Trophoblast cell (in vitro differentiated cells and primary cell): ENCODE results near the gene PRKCE.

Source experiments
- DNase-seq, 2 donors: peaks; one replicate each; pipeline ENCODE4 v3.0.0-alpha.2; 2016
- H2AFZ ChIP-seq: 2 replicates; pipeline ENCODE4 v1.6.1; 2013; ENCODE audit warnings: low read length, moderate library complexity, mild to moderate bottlenecking; ENCODE audit not compliant: insufficient read depth, poor library complexity
- H2AK5ac ChIP-seq: 2 replicates; pipeline ENCODE4 v1.6.1; 2013; ENCODE audit warnings: mild to moderate bottlenecking, low read length
- H2BK120ac ChIP-seq: 2 replicates; pipeline ENCODE4 v1.6.1; 2013; ENCODE audit warnings: low read length, mild to moderate bottlenecking, moderate library complexity; ENCODE audit not compliant: insufficient read depth, poor library complexity
- H2BK12ac ChIP-seq: 2 replicates; pipeline ENCODE4 v1.6.1; 2013; ENCODE audit warnings: mild to moderate bottlenecking, low read length, moderate library complexity
- H2BK5ac ChIP-seq: 2 replicates; pipeline ENCODE4 v1.6.1; 2013; ENCODE audit warnings: low read length, low read depth, moderate library complexity, mild to moderate bottlenecking; ENCODE audit not compliant: poor library complexity
- H3K14ac ChIP-seq: 2 replicates; pipeline ENCODE4 v1.6.1; 2013; ENCODE audit warnings: mild to moderate bottlenecking, low read length
- H3K18ac ChIP-seq: 2 replicates; pipeline ENCODE4 v1.6.1; 2013; ENCODE audit warnings: mild to moderate bottlenecking, low read length
- H3K23ac ChIP-seq: 2 replicates; pipeline ENCODE4 v1.6.1; 2013; ENCODE audit warnings: low read length
- H3K27ac ChIP-seq: 2 replicates; pipeline ENCODE4 v1.5.1; 2013; ENCODE audit warnings: low read depth, mild to moderate bottlenecking, inconsistent platforms, low read length, moderate library complexity
- H3K27me3 ChIP-seq: 2 replicates; pipeline ENCODE4 v1.6.1; 2013; ENCODE audit warnings: inconsistent platforms, mild to moderate bottlenecking, low read length, moderate library complexity; ENCODE audit not compliant: insufficient read depth
- H3K36me3 ChIP-seq, 2 experiments: 1 replicate in 1 of 2; 2 replicates in 1 of 2; pipeline ENCODE4 v1.6.1; 2013; ENCODE audit warnings: low read length in 2 of 2, mild to moderate bottlenecking in 2 of 2, moderate library complexity in 1 of 2; ENCODE audit not compliant: insufficient read depth in 2 of 2, control insufficient read depth in 1 of 2
- H3K4ac ChIP-seq: 2 replicates; pipeline ENCODE4 v1.6.1; 2013; ENCODE audit warnings: low read depth, mild to moderate bottlenecking, low read length, moderate library complexity
- H3K4me1 ChIP-seq, 2 experiments: 1 replicate in 1 of 2; 2 replicates in 1 of 2; pipeline ENCODE4 v1.6.1; 2013; ENCODE audit warnings: low read length in 2 of 2, mild to moderate bottlenecking in 2 of 2, moderate library complexity in 1 of 2; ENCODE audit not compliant: insufficient read depth in 2 of 2, control insufficient read depth in 1 of 2
- H3K4me2 ChIP-seq: 2 replicates; pipeline ENCODE4 v1.6.1; 2013; ENCODE audit warnings: inconsistent platforms, mild to moderate bottlenecking, low read length, moderate library complexity
- H3K4me3 ChIP-seq: 2 replicates; pipeline ENCODE4 v1.5.1; 2013; ENCODE audit warnings: mild to moderate bottlenecking, low read depth, low read length, inconsistent platforms
- H3K79me1 ChIP-seq: one replicate; pipeline ENCODE4 v1.6.1; 2013; ENCODE audit warnings: low read length
- H3K79me2 ChIP-seq: 2 replicates; pipeline ENCODE4 v1.6.1; 2013; ENCODE audit warnings: low read length, mild to moderate bottlenecking; ENCODE audit not compliant: control insufficient read depth, insufficient read depth, poor library complexity
- H3K9ac ChIP-seq: 2 replicates; pipeline ENCODE4 v1.6.1; 2013; ENCODE audit warnings: mild to moderate bottlenecking, low read length
- H3K9me3 ChIP-seq: 2 replicates; pipeline ENCODE4 v1.6.1; 2013; ENCODE audit warnings: low read depth, mild to moderate bottlenecking, control low read depth, inconsistent platforms, low read length; ENCODE audit not compliant: insufficient read depth
- H4K12ac ChIP-seq: 2 replicates; pipeline ENCODE4 v1.6.1; 2013; ENCODE audit warnings: low read depth, mild to moderate bottlenecking, low read length, moderate library complexity
- H4K8ac ChIP-seq: 2 replicates; pipeline ENCODE4 v1.6.1; 2013; ENCODE audit warnings: low read depth, mild to moderate bottlenecking, low read length, moderate library complexity
- H4K91ac ChIP-seq: one replicate; pipeline ENCODE4 v1.6.1; 2013; ENCODE audit warnings: low read depth, mild to moderate bottlenecking, low read length, moderate library complexity
- WGBS: extraction: QIAGEN DNeasy Blood & Tissue Kit; methylation state at CpG from one replicate; pipeline ENCODE4 v1.1.7; 2013; ENCODE audit warnings: missing lambda C conversion rate; ENCODE audit not compliant: insufficient read length, insufficient coverage; ENCODE audit errors: extremely low coverage; 5-methylcytosine and 5-hydroxymethylcytosine counted together

PRKCE gene

DNA sequence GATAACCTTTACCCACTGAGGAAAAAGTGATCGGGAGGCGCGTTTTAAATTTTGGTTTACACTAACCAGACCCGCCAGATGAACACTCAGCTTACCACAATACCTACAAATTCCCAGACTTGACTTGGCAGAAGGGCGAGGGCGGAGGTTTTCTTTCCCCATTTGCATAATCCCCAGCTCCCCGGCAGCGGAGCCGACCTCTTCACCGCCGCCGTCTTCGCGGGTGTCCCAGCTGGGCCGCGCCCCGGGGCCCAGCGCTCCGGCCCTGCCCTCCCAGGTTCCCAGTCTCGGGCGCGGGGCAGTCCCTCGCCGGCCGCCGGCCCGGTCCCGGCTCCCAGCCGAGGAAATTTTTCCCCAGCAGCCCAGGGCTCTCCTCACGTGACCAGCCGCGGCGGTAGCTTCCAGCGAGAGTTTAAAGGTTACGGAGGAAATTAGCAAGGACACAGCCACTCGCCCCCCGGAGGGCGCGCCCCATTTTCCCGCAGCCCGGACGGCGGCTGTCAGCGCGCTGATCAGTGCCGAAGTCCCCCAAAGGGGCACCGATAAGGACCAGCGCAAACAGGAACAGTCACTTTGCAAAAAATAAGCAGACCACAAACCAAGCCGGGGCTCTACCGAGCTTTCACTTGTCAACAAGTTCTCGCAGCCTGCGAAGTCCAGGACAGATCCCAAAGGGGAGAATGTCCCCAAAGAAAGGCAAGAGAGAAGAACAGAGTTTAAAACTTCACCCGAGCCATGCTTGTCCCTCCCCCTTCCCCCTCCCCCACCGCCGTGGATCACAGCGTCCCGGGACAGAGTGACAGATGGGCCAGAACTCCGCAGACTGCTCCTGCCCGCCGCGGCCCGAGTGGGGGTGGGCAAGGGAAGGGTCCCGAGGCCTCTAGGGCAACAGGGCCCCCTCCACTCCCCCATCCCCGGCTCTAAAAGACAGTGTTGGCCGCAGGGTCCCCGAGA lies 1.3 kb upstream of the PRKCE start:
- H3K4me3 ChIP-seq, result peak overlapping the region; percentile 81
- H3K9ac ChIP-seq, result peak overlapping the region; percentile 67
- no peaks in the 10 kb centered on the region for H3K79me2 ChIP-seq
- H4K91ac ChIP-seq, result peak overlapping the region; percentile 93
- H3K4me2 ChIP-seq, result peak overlapping the region; percentile 99
- peak overlapping the region; percentile 79 for H4K8ac ChIP-seq
- DNase-seq, result peak; percentile 64 to 77
- peaks cover 9% of the 10 kb centered on the region for H3K27me3 ChIP-seq
- no CpG with 5 or more reads among the region's 66 CpGs for WGBS
- H3K9me3 ChIP-seq, result no peaks in the 10 kb centered on the region
- H3K18ac ChIP-seq, result peak overlapping the region; percentile 92
- H2BK12ac ChIP-seq, result peak overlapping the region; percentile 44
- H2BK5ac ChIP-seq, result peak overlapping the region; percentile 81
- peak overlapping the region; percentile 47 for H4K12ac ChIP-seq
- H3K23ac ChIP-seq, result no peak overlapping the region
- no peaks in the 10 kb centered on the region for H3K36me3 ChIP-seq
- H3K79me1 ChIP-seq, result peaks cover 12% of the 10 kb centered on the region
- H2AFZ ChIP-seq, result peak overlapping the region; percentile 94
- H3K4me1 ChIP-seq, result peaks cover 7 to 19% of the 10 kb centered on the region in 2 experiments
- H2AK5ac ChIP-seq, result no peak overlapping the region
- peak overlapping the region; percentile 42 for H3K4ac ChIP-seq
- H3K27ac ChIP-seq, result peak overlapping the region; percentile 90
- peak overlapping the region; percentile 87 for H3K14ac ChIP-seq
- peak overlapping the region; percentile 85 for H2BK120ac ChIP-seq

DNA sequence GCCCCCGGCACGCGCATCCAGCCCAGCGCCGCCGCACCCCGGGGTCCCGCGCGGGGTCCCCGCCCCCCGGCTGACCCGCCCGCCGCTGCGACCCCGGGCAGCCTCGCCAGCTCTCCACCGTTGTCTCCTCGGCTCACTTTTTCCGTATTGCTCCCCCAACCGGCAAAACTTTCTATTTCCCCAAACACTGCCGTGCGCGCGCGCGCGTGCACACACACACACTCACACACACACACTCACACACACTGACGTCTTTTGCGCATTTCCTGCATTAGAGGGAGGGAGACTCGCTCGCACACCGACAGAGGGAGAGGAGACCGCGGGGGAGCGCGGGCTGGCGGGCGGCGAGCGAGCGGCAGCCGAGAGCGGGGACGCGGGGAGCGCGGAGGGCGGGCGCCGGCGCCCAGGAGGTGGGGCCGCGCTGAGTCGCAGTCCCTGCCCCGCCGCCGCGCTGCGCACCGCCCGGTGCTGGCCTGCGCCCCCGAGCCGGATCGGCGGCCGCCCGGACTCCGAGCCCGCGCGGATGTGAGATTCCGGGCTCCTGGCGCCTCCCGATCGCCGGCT lies 542 bp upstream of the PRKCE start:
- Histone ChIP-seq H3K9ac (peak overlapping the region; percentile 67), H3K79me2 (no peaks in the 10 kb centered on the region), H4K12ac (no peak overlapping the region), H3K9me3 (no peaks in the 10 kb centered on the region), H3K27ac (peak overlapping the region; percentile 90), H3K18ac (peak overlapping the region; percentile 92), H3K23ac (no peak overlapping the region), H3K4ac (peak overlapping the region; percentile 42), H3K14ac (peak overlapping the region; percentile 87), H3K4me2 (peak overlapping the region; percentile 99), H3K4me3 (peak overlapping the region; percentile 81), H2BK12ac (peak overlapping the region; percentile 44), H2AFZ (peak overlapping the region; percentile 94), H2AK5ac (no peak overlapping the region), H3K4me1 (peaks cover 7 to 19% of the 10 kb centered on the region in 2 experiments), H3K79me1 (peaks cover 12% of the 10 kb centered on the region), H4K8ac (peak overlapping the region; percentile 70), H2BK120ac (peak overlapping the region; percentile 85), H3K27me3 (peaks cover 9% of the 10 kb centered on the region), H4K91ac (peak overlapping the region; percentile 93), H3K36me3 (no peaks in the 10 kb centered on the region), H2BK5ac (peak overlapping the region; percentile 81)
- WGBS, result no CpG with 5 or more reads among the region's 79 CpGs
- peak; percentile 88 to 94 for DNase-seq

DNA sequence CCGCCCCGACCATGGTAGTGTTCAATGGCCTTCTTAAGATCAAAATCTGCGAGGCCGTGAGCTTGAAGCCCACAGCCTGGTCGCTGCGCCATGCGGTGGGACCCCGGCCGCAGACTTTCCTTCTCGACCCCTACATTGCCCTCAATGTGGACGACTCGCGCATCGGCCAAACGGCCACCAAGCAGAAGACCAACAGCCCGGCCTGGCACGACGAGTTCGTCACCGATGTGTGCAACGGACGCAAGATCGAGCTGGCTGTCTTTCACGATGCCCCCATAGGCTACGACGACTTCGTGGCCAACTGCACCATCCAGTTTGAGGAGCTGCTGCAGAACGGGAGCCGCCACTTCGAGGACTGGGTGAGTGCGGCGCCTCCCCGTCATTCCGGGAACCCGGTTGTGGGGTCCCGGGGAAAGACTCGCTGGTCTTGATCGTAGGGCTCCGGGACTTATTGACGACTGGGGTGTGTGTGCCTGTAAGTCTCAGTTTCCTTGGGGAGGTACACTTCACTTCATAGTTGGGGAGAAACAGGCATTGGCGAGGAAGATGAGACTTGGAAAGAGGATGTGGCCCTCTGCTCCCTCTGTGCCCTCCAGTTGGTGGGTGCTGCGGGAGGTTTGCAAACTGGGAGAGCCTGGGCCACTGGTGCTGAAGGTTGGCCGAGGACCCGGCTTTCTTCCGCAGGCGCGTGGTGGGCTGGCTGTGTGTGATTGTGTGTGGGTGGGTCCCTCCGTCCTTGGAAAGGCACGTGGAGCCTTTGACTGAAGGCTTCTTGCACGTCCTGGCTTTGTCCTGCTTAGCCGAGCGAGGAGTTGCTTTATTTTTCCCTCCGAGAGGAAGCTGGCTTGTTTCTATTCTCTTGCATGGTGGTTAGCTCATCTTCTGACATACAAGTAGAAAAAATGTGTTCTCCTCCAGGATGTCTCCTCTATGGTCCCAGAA lies 886 bp downstream of the PRKCE start:
- H3K79me2 ChIP-seq, result no peaks in the 10 kb centered on the region
- no peak overlapping the region for H4K8ac ChIP-seq
- H3K23ac ChIP-seq, result no peak overlapping the region
- H3K4me3 ChIP-seq, result peak overlapping the region; percentile 81
- H4K91ac ChIP-seq, result no peak overlapping the region
- no peak overlapping the region for H3K18ac ChIP-seq
- no peak overlapping the region for H2AK5ac ChIP-seq
- no peaks in the 10 kb centered on the region for H3K9me3 ChIP-seq
- no peak overlapping the region for H4K12ac ChIP-seq
- peaks cover 9% of the 10 kb centered on the region for H3K27me3 ChIP-seq
- H3K14ac ChIP-seq, result no peak overlapping the region
- WGBS, result no CpG with 5 or more reads among the region's 53 CpGs
- H3K4me1 ChIP-seq, result peaks cover 7 to 14% of the 10 kb centered on the region in 2 experiments
- peak overlapping the region; percentile 54 for H3K9ac ChIP-seq
- H3K4ac ChIP-seq, result no peak overlapping the region
- no peak overlapping the region for H2BK120ac ChIP-seq
- no peak overlapping the region for H2BK5ac ChIP-seq
- H3K4me2 ChIP-seq, result peak overlapping the region; percentile 99
- no peak overlapping the region for H2BK12ac ChIP-seq
- H2AFZ ChIP-seq, result peak overlapping the region; percentile 26
- peak in 1 of 2 donors; percentile 46 for DNase-seq
- peaks cover 12% of the 10 kb centered on the region for H3K79me1 ChIP-seq
- no peak overlapping the region for H3K27ac ChIP-seq
- H3K36me3 ChIP-seq, result no peaks in the 10 kb centered on the region
